DOHH2 (cell line): Measurements from ENCODE around the gene KLK2.
A peak's percentile ranks its signal among the peaks of the same experiment; 100 is the strongest.

Experiments used
- H3F3A ChIP-seq: fragments of 200-600 bp; sonication (generic), shearing (Covaris generic); 2 replicates; pipeline ENCODE4 v1.6.0; 2016; ENCODE audit warnings: antibody characterized with exemption, mild to moderate bottlenecking; ENCODE audit not compliant: control insufficient read depth, insufficient read depth
- H3K27ac ChIP-seq: fragments of 200-600 bp; sonication (generic); 2 replicates; pipeline ENCODE4 v1.5.1; 2014; ENCODE audit warnings: low read depth, mild to moderate bottlenecking, low read length, moderate library complexity
- H3K27me3 ChIP-seq: fragments of 200-600 bp; sonication (generic); 2 replicates; pipeline ENCODE4 v1.6.1; 2014; ENCODE audit warnings: mild to moderate bottlenecking, low read length, mixed read lengths; ENCODE audit not compliant: control insufficient read depth
- H3K36me3 ChIP-seq: fragments of 200-600 bp; sonication (generic); 2 replicates; pipeline ENCODE4 v1.6.1; 2014; ENCODE audit warnings: mild to moderate bottlenecking, low read length, moderate library complexity, mixed read lengths; ENCODE audit not compliant: control insufficient read depth
- H3K4me1 ChIP-seq: fragments of 200-600 bp; sonication (generic); 2 replicates; pipeline ENCODE4 v1.6.1; 2014; ENCODE audit warnings: mild to moderate bottlenecking, low read length, mixed read lengths; ENCODE audit not compliant: control insufficient read depth
- H3K4me2 ChIP-seq: fragments of 200-600 bp; sonication (generic); 2 replicates; pipeline ENCODE4 v1.6.0; 2014; ENCODE audit warnings: mild to moderate bottlenecking, low read length, moderate library complexity
- H3K4me3 ChIP-seq: fragments of 200-600 bp; sonication (generic); 2 replicates; pipeline ENCODE4 v1.5.1; 2014; ENCODE audit warnings: mild to moderate bottlenecking, low read length, mixed read lengths
- H3K79me2 ChIP-seq: fragments of 200-600 bp; sonication (generic); 2 replicates; pipeline ENCODE4 v1.6.1; 2014; ENCODE audit warnings: mild to moderate bottlenecking, low read length, mixed read lengths; ENCODE audit not compliant: control insufficient read depth
- H3K9me2 ChIP-seq: fragments of 200-600 bp; sonication (generic); replicated peaks from 2 replicates; pipeline ENCODE4 v1.6.1; 2014; ENCODE audit warnings: mild to moderate bottlenecking, low read length, mixed read lengths; ENCODE audit not compliant: control insufficient read depth
- H3K9me3 ChIP-seq: fragments of 200-600 bp; sonication (generic); 2 replicates; pipeline ENCODE4 v1.6.1; 2014; ENCODE audit warnings: antibody characterized with exemption, low read length, mixed read lengths; ENCODE audit not compliant: control insufficient read depth, insufficient read depth
- H4K20me1 ChIP-seq: fragments of 200-600 bp; sonication (generic); 2 replicates; pipeline ENCODE4 v1.6.0; 2014; ENCODE audit warnings: low read depth, mild to moderate bottlenecking, antibody characterized with exemption, low read length, moderate library complexity; ENCODE audit not compliant: control insufficient read depth, insufficient read depth
- EZH2phosphoT487 ChIP-seq: fragments of 200-600 bp; sonication (generic); IDR thresholded peaks from 2 replicates; pipeline ENCODE4 v1.6.1; 2017; ENCODE audit warnings: borderline replicate concordance, mild to moderate bottlenecking, antibody characterized with exemption, low read length, moderate library complexity, mixed read lengths
- TF ChIP-seq, protein P1 (sequence below): fragments of 200-600 bp; sonication (generic); IDR thresholded peaks from one replicate; pipeline ENCODE4 v1.5.1; 2014; ENCODE audit warnings: antibody characterized with exemption, mild to moderate bottlenecking, low read depth, low read length; ENCODE audit not compliant: poor library complexity, severe bottlenecking

The KLK2 gene

DNA sequence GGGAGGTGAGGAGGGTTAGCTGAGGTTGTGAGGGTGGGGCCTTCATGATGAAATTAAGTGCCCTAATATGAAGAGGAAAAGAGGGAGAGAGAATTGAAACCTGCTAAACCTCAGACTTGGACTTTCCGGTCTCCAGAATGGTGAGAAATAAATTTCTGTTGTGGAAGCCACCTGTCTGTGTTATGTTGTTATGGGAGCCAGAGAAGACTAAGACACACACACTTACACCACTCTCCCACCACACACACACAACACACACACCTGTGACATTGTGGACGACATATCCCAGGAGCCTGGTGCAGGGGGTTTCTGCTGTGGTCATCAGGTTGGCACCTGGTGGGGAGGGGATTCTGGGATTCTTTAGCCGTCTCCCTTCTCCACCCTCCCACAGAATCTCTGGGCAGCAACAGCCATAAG is 24.0 kb downstream of the KLK2 start:
- no peaks in the 10 kb centered on the region for H3F3A ChIP-seq
- H3K27ac ChIP-seq: no peak overlapping the region
- no peaks in the 10 kb centered on the region for H3K9me2 ChIP-seq
- H3K36me3 ChIP-seq: no peaks in the 10 kb centered on the region
- TF ChIP-seq, protein P1, sequence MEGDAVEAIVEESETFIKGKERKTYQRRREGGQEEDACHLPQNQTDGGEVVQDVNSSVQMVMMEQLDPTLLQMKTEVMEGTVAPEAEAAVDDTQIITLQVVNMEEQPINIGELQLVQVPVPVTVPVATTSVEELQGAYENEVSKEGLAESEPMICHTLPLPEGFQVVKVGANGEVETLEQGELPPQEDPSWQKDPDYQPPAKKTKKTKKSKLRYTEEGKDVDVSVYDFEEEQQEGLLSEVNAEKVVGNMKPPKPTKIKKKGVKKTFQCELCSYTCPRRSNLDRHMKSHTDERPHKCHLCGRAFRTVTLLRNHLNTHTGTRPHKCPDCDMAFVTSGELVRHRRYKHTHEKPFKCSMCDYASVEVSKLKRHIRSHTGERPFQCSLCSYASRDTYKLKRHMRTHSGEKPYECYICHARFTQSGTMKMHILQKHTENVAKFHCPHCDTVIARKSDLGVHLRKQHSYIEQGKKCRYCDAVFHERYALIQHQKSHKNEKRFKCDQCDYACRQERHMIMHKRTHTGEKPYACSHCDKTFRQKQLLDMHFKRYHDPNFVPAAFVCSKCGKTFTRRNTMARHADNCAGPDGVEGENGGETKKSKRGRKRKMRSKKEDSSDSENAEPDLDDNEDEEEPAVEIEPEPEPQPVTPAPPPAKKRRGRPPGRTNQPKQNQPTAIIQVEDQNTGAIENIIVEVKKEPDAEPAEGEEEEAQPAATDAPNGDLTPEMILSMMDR: no peak
- TF ChIP-seq EZH2phosphoT487: no peak
- H3K27me3 ChIP-seq: 0 out of 2 replicates have a peak, but pooled peaks cover 7% of the 10 kb centered on the region
- peaks cover 12% of the 10 kb centered on the region for H3K4me1 ChIP-seq
- no peak overlapping the region for H3K4me3 ChIP-seq
- H3K9me3 ChIP-seq: peaks cover 8% of the 10 kb centered on the region
- H3K4me2 ChIP-seq: peak overlapping the region; percentile 33; the same call in 1 of the 2 replicates
- no peaks in the 10 kb centered on the region for H3K79me2 ChIP-seq
- no peaks in the 10 kb centered on the region for H4K20me1 ChIP-seq

DNA sequence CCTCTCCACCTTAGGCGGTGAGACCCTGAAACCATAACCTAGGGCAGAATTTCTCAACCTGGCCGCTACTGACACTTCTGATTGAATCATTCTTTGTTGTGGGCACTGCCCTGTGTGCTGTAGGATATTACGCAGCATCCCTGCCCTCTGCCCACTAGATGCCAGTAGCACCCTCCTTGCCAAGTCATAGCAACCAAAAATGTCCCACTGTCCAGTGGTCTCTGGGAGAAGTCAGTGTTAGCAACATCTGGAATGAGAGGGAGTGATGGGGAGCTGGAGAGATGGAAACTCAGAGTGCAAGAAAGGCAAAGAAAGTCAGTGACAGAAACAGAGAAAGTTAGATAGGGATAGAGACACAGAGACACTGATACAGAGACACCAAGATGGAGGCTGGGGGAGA is 24.4 kb downstream of the KLK2 start:
- Histone ChIP-seq H3K27me3 (0 out of 2 replicates have a peak, but pooled peaks cover 7% of the 10 kb centered on the region), H3K4me3 (no peak overlapping the region), H3K4me1 (peaks cover 12% of the 10 kb centered on the region), H3K27ac (no peak overlapping the region), H3K4me2 (no peak overlapping the region), H3K9me2 (no peaks in the 10 kb centered on the region), H4K20me1 (no peaks in the 10 kb centered on the region), H3K79me2 (no peaks in the 10 kb centered on the region), H3F3A (no peaks in the 10 kb centered on the region), H3K9me3 (peaks cover 8% of the 10 kb centered on the region), H3K36me3 (no peaks in the 10 kb centered on the region)
- TF ChIP-seq EZH2phosphoT487: no peak
- TF ChIP-seq, protein P1: no peak

DNA sequence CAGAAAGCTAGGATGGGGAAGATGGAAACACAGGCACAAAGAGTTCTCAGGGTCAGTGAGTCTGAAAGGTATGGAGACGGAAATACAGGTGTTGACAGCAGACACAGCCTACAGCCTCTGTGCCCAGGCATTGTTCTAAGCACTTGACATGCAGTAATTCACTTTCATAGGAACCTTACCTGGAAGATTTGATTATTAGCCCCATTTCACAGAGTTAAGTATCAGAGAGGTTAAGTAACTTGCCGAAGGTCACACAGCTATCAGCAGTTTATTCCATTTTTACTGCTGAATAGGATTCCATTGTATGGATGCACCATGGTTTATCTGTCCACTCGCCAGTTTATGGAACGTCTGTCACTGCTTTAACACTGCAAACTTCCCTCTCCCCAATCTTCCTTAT is 24.8 kb downstream of the KLK2 start:
- H3K36me3 ChIP-seq: no peaks in the 10 kb centered on the region
- H3K9me2 ChIP-seq: no peaks in the 10 kb centered on the region
- H3K27me3 ChIP-seq: 0 out of 2 replicates have a peak, but pooled peaks cover 7% of the 10 kb centered on the region
- H3F3A ChIP-seq: no peaks in the 10 kb centered on the region
- no peaks in the 10 kb centered on the region for H4K20me1 ChIP-seq
- peaks cover 8% of the 10 kb centered on the region for H3K9me3 ChIP-seq
- H3K4me2 ChIP-seq: no peak overlapping the region
- no peak overlapping the region for H3K27ac ChIP-seq
- no peaks in the 10 kb centered on the region for H3K79me2 ChIP-seq
- TF ChIP-seq EZH2phosphoT487: no peak
- TF ChIP-seq, protein P1: no peak
- no peak overlapping the region for H3K4me3 ChIP-seq
- H3K4me1 ChIP-seq: peaks cover 12% of the 10 kb centered on the region

DNA sequence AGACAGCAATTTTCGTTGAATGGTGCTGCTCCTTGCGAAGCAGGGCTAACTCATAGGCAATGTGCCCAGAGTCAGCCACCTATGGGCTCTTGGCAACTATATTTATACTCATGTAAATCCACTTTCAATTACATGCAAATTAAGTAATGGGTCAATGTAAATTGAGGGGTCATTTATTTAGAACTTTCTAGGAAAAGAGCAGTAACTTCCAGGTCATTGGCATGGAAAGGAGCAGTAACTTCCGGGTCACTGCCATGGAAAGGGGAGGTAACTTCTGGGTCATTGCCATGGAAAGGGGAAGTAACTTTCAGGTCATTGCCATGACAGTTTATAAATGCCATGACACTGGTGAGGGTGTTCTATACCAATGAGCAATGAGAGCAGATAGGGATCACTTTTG is 26.3 kb downstream of the KLK2 start:
- Histone ChIP-seq H3K9me2 (no peaks in the 10 kb centered on the region), H3K4me1 (peaks cover 12% of the 10 kb centered on the region), H4K20me1 (no peaks in the 10 kb centered on the region), H3K4me2 (no peak overlapping the region), H3K36me3 (no peaks in the 10 kb centered on the region), H3K27me3 (0 out of 2 replicates have a peak, but pooled peaks cover 7% of the 10 kb centered on the region), H3K79me2 (no peaks in the 10 kb centered on the region), H3K9me3 (peaks cover 7% of the 10 kb centered on the region), H3K4me3 (no peak overlapping the region), H3F3A (no peaks in the 10 kb centered on the region), H3K27ac (no peak overlapping the region)
- TF ChIP-seq EZH2phosphoT487: no peak
- TF ChIP-seq, protein P1: no peak
